ENCODE data around the gene DCHS1.

Gene DCHS1

GRCh38 chr11:6670202-6670830 is 14.7 kb upstream of the DCHS1 start:
- DNase-seq (ENCODE audit: low spot score), result no peak

GRCh38 chr11:6667733-6668374 is 12.2 kb upstream of the DCHS1 start:
- DNase-seq (ENCODE audit: low spot score), result no peak

- DNase-seq (ENCODE audit: low spot score), result no peak
These were observed 10.9 kb upstream of the DCHS1 start for GRCh38 chr11:6666302-6667183.

GRCh38 chr11:6664551-6664950 is 8.9 kb upstream of the DCHS1 start:
- no peak for DNase-seq (ENCODE audit: low spot score)

- no peak for DNase-seq (ENCODE audit: low spot score)
These were observed 8.3 kb upstream of the DCHS1 start for GRCh38 chr11:6663794-6664469.

GRCh38 chr11:6660712-6661111 is 5.1 kb upstream of the DCHS1 start:
- no peak for DNase-seq (ENCODE audit: low spot score)

GRCh38 chr11:6658647-6659046 is 3.0 kb upstream of the DCHS1 start:
- no peak for DNase-seq (ENCODE audit: low spot score)

- DNase-seq (ENCODE audit: low spot score), result no peak
These were observed 1.7 kb upstream of the DCHS1 start for GRCh38 chr11:6657346-6657745.

GRCh38 chr11:6656936-6657335 is 1.3 kb upstream of the DCHS1 start:
- no peak for DNase-seq (ENCODE audit: low spot score)

- DNase-seq (ENCODE audit: low spot score), result no peak
These were observed 941 bp upstream of the DCHS1 start for GRCh38 chr11:6656584-6656915.

- DNase-seq (ENCODE audit: low spot score), result peak; percentile 78
These were observed 404 bp downstream of the DCHS1 start for GRCh38 chr11:6655020-6655789.

GRCh38 chr11:6654281-6655019 is 1.2 kb downstream of the DCHS1 start:
- DNase-seq (ENCODE audit: low spot score), result no peak

GRCh38 chr11:6653656-6654055 is 2.0 kb downstream of the DCHS1 start:
- DNase-seq (ENCODE audit: low spot score), result no peak

- no peak for DNase-seq (ENCODE audit: low spot score)
These were observed 2.5 kb downstream of the DCHS1 start for GRCh38 chr11:6653097-6653496.

GRCh38 chr11:6652182-6652581 is 3.4 kb downstream of the DCHS1 start:
- DNase-seq (ENCODE audit: low spot score), result no peak

- DNase-seq (ENCODE audit: low spot score), result no peak
These were observed 4.6 kb downstream of the DCHS1 start for GRCh38 chr11:6650980-6651379.

- DNase-seq (ENCODE audit: low spot score), result no peak
These were observed 5.5 kb downstream of the DCHS1 start for GRCh38 chr11:6650104-6650503.

GRCh38 chr11:6648501-6648900 is 7.1 kb downstream of the DCHS1 start:
- no peak for DNase-seq (ENCODE audit: low spot score)

- DNase-seq (ENCODE audit: low spot score), result peak; percentile 52
These were observed 7.8 kb downstream of the DCHS1 start for GRCh38 chr11:6647836-6648235.

GRCh38 chr11:6646918-6647679 is 8.5 kb downstream of the DCHS1 start:
- peak; percentile 76 for DNase-seq (ENCODE audit: low spot score)
